Thyroid gland (tissue), 4 donors: Measurements from ENCODE around the gene AFAP1L2. TPM values are rescaled to one million over a fixed set of nuclear protein-coding genes. Genes with fewer than 3 reads are reported as not detected.

Experiments used
- DNase-seq, 2 donors: peaks; one replicate each; pipeline ENCODE4 v3.0.0-alpha.2; 2019
- H3K27ac ChIP-seq, 3 donors: fragments of 200-600 bp; sonication (generic); 1 replicate in 2 of 3; 2 replicates in 1 of 3; pipeline ENCODE4 v1.5.1; 2016 to 2019; ENCODE audit warnings: mild to moderate bottlenecking in 1 of 3, moderate library complexity in 1 of 3
- H3K27me3 ChIP-seq: fragments of 200-600 bp; sonication (generic); one replicate; pipeline ENCODE4 v1.5.1; 2019
- H3K36me3 ChIP-seq, 2 donors: fragments of 200-600 bp; sonication (generic); one replicate each; pipeline ENCODE4 v1.5.1; 2016 to 2019
- H3K4me1 ChIP-seq, 2 donors: fragments of 200-600 bp; sonication (generic); one replicate each; pipeline ENCODE4 v1.5.1; 2017 to 2019
- H3K4me3 ChIP-seq, 3 donors: fragments of 200-600 bp; sonication (generic); replicated peaks in 1 of 3; 1 replicate in 2 of 3; 2 replicates in 1 of 3; pipeline ENCODE4 v1.5.1; 2016; ENCODE audit warnings: mild to moderate bottlenecking in 1 of 3
- H3K9me3 ChIP-seq: fragments of 200-600 bp; sonication (generic); one replicate; pipeline ENCODE4 v1.5.1; 2017
- CTCF ChIP-seq, 6 experiments: fragments of 200-600 bp in 3 of 6; fragments of 450-650 bp in 3 of 6; sonication (generic) in 3 of 6; IDR thresholded peaks; one replicate each; pipeline ENCODE4 v1.5.1; 2016 to 2019; ENCODE audit warnings: antibody characterized with exemption in 6 of 6, mild to moderate bottlenecking in 2 of 6, inconsistent platforms in 1 of 6, moderate library complexity in 1 of 6
- POLR2A ChIP-seq, 2 donors: fragments of 450-650 bp; IDR thresholded peaks; one replicate each; pipeline ENCODE4 v1.6.1; 2017; ENCODE audit warnings: antibody characterized with exemption in 2 of 2, mild to moderate bottlenecking in 2 of 2, moderate library complexity in 1 of 2
- WGBS, 2 donors: methylation state at CpG; one replicate each; pipeline ENCODE4 v1.1.5; 2017; 5-methylcytosine and 5-hydroxymethylcytosine counted together
- intact Hi-C: fragments of 100-400 bp; cut with DNase I; formaldehyde crosslinking; loops from one replicate; pipeline ENCODE4 v1.15.1; 2023
- total RNA-seq, 4 donors: library from RNA; depleted of rRNA; stranded (reverse); fragments of >200 nt; gene quantifications; one replicate each; pipeline ENCODE4 v1.2.3, GENCODE V29; 2016

The AFAP1L2 gene
- total RNA-seq, 4 donors from 2014 or later, result 135 to 356 (median 299) TPM

- H3K9me3 ChIP-seq, result no peaks in the 10 kb centered on the region
- H3K27ac ChIP-seq, result no peak overlapping the region
- intact Hi-C loops, result loop anchor here (10.0 kb wide), 1 partner anchor 128 kb away; no protein-coding TSS in a partner anchor
- TF ChIP-seq CTCF (IDR thresholded peaks at IDR 0.05), result no peak
- no peak for TF ChIP-seq POLR2A (IDR thresholded peaks at IDR 0.05)
- peaks cover 0 to 4% of the 10 kb centered on the region in 2 donors for H3K36me3 ChIP-seq
- H3K4me1 ChIP-seq, result peaks cover 20 to 26% of the 10 kb centered on the region in 2 donors
- no peaks in the 10 kb centered on the region for H3K27me3 ChIP-seq
- 93 to 94% methylated on average over 4 of the region's 4 CpGs for WGBS, 2 donors
- H3K4me3 ChIP-seq, result no peak overlapping the region
- no peak for DNase-seq
These were observed 28.3 kb upstream of the AFAP1L2 start for GRCh38 chr10:114432566-114433093.

GRCh38 chr10:114431414-114432135 lies 27.3 kb upstream of the AFAP1L2 start:
- Histone ChIP-seq H3K27me3 (no peaks in the 10 kb centered on the region), H3K36me3 (peaks cover 0 to 4% of the 10 kb centered on the region in 2 donors), H3K27ac (no peak overlapping the region), H3K9me3 (no peaks in the 10 kb centered on the region), H3K4me1 (peaks cover 26 to 27% of the 10 kb centered on the region in 2 donors), H3K4me3 (no peak overlapping the region)
- WGBS, 2 donors, result 93 to 94% methylated on average over 4 of the region's 4 CpGs
- DNase-seq, result no peak
- intact Hi-C loops, result loop anchor here (10.0 kb wide), 1 partner anchor 127 kb away; no protein-coding TSS in a partner anchor
- TF ChIP-seq CTCF (IDR thresholded peaks at IDR 0.05) (no peak), POLR2A (IDR thresholded peaks at IDR 0.05) (no peak)

GRCh38 chr10:114430688-114431413 lies 26.5 kb upstream of the AFAP1L2 start:
- WGBS, 2 donors, result 95 to 96% methylated on average over 12 of the region's 12 CpGs
- no peak for DNase-seq
- intact Hi-C loops, result loop anchor here (10.0 kb wide), 1 partner anchor 126 kb away; no protein-coding TSS in a partner anchor

GRCh38 chr10:114429581-114430335 lies 25.5 kb upstream of the AFAP1L2 start:
- no peak for TF ChIP-seq POLR2A (IDR thresholded peaks at IDR 0.05)
- TF ChIP-seq CTCF (IDR thresholded peaks at IDR 0.05), result no peak
- H3K36me3 ChIP-seq, result peaks cover 0 to 4% of the 10 kb centered on the region in 2 donors
- no peaks in the 10 kb centered on the region for H3K27me3 ChIP-seq
- no peak for DNase-seq
- no peaks in the 10 kb centered on the region for H3K9me3 ChIP-seq
- intact Hi-C loops, result loop anchor here (10.0 kb wide), 1 partner anchor 125 kb away; no protein-coding TSS in a partner anchor
- H3K4me1 ChIP-seq, result peaks cover 13 to 16% of the 10 kb centered on the region in 2 donors
- no peak overlapping the region for H3K4me3 ChIP-seq
- no peak overlapping the region for H3K27ac ChIP-seq
- 82 to 84% methylated on average over 9 of the region's 9 CpGs for WGBS, 2 donors

More at GRCh38 chr10:114430688-114431413, 26.5 kb upstream of the AFAP1L2 start:
- H3K27ac ChIP-seq, result no peak overlapping the region
- no peak overlapping the region for H3K4me3 ChIP-seq
- H3K4me1 ChIP-seq, result peaks cover 20 to 25% of the 10 kb centered on the region in 2 donors
- TF ChIP-seq CTCF (IDR thresholded peaks at IDR 0.05) (no peak), POLR2A (IDR thresholded peaks at IDR 0.05) (no peak)
- no peaks in the 10 kb centered on the region for H3K9me3 ChIP-seq
- peaks cover 0 to 4% of the 10 kb centered on the region in 2 donors for H3K36me3 ChIP-seq
- H3K27me3 ChIP-seq, result no peaks in the 10 kb centered on the region
